ENCODE results near the gene LCORL.
"Not testable (repeated sequence)": the region's sequence is repeated elsewhere in the genome, so short reads cannot be mapped to it uniquely, and the experiment has no call there.

The LCORL gene

DNA sequence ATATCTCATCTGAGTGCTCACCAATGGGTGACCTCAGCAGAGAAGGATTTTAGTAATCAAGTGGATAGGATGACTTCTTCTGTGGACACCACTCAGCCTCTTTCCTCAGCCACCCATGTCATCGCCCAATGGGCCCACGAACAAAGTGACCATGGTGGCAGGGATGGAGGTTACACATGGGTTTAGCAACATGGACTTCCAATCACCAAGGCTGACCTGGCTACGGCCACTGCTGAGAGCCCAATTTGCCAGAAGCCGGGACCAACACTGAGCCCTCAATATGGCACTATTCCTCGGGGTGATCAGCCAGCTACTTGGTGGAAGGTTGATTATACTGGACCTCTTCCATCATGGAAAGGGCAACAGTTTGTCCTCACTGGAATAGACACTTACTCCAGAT lies 97.4 kb downstream of the LCORL start:
- FAIRE-seq: no peak

DNA sequence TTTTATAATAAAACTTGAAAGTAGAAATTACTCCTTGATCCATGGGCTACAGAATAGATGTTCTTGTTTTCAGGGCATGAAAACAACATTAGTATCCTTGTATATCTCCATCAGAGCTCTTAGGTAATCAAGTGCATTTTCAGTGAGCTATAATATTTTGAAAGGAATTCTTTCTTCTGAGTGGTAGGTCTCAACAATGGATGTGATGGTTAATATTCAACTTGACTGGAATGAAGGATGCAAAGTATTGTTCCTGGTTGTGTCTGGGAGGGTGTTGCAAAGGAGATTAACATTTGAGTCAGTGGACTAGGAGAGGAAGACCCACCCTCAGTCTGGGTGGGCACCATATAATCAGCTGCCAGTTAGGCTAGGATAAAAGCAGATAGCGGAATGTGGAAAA lies 100.1 kb downstream of the LCORL start:
- FAIRE-seq: no peak

DNA sequence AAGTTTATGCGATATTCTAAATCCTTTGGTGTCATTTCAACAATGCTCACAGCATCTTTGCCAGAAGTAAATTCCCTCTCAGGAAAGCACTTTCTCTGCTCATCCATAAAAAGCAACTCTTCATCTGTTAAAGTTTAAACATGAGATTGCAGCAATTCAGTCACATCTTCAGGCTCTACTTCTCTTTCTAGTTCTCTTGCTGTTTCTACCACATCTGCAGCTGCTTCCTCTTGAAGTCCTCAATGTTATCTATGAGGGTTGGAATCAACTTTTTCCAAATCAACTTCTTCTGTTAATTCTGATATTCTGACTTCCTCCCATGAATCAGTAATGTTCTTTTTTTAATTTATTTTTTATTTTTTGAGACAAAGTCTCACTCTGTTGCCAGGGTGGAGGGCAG lies 100.9 kb downstream of the LCORL start:
- no peak for FAIRE-seq

- no peak for FAIRE-seq
Observed at GRCh38 chr4:17915439-17915838, 106.1 kb downstream of the LCORL start.

DNA sequence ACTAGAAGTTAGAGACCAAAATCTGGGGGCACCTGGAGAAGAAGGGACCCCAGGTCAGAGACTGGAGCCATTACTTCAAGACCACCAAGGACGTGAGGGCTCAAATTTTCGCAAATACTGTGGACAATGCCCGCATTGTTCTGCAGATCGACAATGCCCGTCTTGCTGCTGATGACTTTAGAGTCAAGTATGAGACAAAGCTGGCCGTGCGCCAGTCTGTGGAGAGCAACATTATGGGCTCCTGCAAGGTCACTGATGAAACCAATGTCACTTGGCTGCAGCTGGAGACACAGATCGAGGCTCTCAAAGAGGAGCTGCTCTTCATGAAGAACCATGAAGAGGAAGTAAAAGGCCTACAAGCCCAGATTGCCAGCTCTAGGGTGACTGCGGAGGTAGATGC lies 109.5 kb downstream of the LCORL start:
- no peak for FAIRE-seq

GRCh38 chr4:17911608-17912007 lies 109.9 kb downstream of the LCORL start:
- no peak for FAIRE-seq

DNA sequence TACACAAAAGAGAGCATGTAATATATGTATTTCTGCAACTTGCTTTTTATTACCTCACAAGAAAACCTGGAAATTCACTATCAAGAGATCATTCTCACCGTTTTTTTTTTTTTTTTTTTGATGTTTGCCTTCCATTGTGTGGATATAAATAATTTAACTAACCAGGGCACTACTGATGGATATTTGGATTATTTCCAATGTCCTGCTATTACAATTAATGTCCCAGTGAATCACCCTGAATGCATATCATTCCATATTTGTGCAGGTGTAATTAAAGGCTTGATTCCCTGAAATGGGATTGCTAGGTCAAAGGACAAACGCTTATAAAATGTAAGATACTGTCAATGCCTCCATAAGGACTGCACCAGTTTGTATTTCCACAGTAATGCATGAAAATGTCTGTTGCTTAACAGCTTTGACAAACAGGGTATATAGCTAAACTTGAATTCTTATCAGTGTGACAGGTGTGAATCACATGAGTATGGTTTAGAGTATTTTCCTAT lies 123.0 kb downstream of the LCORL start:
- FAIRE-seq: no peak

- FAIRE-seq: no peak
Observed at GRCh38 chr4:17895481-17895880, 126.1 kb downstream of the LCORL start.

DNA sequence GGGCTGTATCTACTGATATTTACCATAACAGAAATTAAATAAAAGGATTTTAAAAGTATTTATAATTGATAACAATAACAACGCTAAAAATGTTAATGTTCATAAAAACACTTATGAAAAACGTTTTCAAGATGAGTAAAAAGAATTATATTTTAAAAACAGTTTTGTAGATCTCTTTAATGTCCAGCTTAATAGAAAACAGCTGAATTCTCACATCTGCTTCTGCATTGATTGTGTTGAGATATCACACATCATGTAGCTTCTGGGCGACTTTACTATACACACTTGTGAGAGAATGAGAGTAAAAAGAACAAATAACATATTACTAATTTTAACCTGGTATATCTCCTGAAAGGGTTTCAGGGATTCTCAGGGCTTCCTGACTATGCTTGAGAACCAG lies 127.1 kb downstream of the LCORL start:
- FAIRE-seq: peak; percentile 93

DNA sequence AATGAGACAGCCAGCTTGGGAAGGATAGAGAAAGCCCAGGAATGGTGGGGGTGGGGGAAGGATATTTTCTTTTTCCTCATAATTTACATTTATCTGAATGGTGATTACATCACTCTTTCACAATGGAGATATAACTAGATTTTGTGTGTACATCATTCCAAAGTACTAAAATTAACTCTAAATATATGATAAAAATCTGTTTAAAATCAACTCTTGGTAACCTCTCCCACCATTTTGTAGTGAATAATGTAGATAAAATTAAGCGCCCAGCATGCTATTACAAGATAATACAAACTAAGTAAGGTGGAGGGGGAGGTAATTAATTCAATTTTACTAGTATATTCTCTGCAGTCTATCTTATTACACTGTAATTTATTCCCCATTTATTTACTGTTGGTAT lies 131.9 kb downstream of the LCORL start:
- FAIRE-seq: no peak

DNA sequence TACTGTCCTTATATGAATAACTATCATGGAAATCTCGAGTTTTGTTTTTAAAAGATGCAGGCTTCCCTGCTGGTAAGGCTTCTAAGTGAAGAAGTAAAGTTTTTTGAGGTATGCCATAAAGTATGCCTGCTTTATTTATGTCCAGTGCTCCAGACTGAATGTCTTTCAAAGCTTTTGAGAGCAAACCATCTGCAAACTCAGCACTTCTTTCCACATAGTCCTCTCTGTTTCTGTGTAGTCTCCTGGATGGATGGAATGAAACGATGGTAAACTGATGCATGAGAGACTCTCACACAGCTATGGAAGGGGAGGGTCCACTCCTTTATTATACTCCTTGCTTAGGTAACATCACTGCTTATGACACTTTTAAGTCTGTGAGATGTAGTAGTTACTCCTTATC lies 137.0 kb downstream of the LCORL start:
- FAIRE-seq: no peak

GRCh38 chr4:17884063-17884462 lies 137.5 kb downstream of the LCORL start:
- no peak for FAIRE-seq

DNA sequence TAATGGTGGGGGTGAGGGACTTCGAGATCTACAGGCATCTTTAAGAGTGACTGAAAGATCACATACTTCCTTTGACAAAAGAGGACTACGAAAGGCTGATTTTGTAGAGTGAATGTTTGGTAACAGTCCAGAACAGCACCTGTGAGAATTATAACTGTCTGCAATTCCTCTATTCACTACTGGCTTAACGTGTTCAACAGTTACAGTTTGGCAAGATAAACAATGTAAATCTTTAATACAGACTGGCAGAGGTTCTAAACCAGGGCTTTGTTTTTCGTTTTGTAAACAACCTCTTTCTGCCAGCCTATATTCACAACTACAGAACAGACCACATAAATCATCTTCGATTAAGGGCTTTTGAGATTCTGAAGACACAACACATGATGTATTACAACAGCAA lies 143.9 kb downstream of the LCORL start:
- no peak for FAIRE-seq

DNA sequence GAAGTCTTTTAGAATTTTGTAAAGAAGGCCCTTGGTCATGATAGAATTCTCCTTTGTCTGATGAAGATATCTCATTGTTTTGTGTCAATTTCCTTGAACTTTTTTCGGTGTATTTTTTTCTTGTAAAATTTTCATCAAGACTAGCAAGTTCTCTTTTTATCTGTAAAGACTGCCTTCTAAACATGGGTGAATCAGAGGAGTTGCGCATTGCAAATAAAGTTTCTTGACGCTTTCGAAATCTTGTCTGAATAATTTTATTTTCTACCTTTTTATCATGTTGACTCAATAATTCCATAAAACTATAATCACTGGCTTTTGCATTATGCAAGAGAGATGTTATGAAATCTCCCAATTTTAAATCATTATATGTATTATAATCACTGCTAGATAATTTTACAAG lies 144.6 kb downstream of the LCORL start:
- FAIRE-seq: no peak

DNA sequence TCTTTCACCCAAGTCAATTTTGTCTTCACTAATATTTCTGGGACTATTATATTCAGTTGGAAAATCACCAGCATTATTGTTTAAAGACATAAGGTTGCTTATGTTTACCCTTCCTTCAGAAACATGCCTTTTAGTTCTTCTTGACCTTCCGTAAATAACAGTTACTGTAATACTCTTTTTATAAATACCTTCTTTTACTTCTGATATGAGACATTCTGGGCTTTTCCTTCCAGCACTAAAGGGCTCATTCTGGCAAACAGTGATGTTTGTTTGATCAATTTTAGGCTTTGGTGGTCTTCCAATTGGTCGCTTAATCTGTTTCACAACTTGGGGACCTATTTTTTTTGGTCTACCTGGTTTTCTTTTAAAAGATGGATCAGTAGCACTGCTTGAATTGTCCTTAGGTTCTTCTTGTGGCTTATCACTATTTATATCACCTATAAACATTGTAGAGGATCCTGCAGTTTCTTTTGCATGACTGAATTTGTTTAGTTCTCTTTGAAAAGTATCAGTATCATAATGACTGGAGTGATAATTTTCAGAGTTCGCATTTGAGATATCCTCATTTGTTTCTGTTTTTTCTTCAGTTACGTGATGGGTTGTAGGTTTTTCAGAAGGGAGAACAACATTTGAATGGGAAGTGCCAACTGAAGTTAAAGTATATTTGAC lies 146.0 kb downstream of the LCORL start:
- FAIRE-seq: no peak

GRCh38 chr4:17869327-17869726 lies 152.2 kb downstream of the LCORL start:
- FAIRE-seq: no peak

DNA sequence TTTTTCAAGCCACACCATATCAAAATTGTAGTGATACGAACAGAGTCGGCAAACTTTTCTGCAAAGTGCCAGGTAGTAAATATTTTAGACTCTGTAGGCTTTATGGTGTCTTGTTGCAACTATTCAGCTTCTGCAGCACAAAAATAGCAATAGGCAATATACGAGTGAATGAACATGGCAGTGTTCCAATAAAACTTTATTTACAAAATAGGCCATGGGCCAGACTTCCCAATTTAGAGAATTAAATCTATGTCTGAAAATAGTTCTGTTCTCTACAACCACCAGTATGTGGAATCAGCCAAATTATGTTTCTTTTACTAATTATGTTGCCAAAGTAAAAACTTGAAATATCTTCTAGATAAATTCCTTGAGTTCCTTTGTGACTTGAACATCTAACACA lies 154.3 kb downstream of the LCORL start:
- FAIRE-seq: no peak

DNA sequence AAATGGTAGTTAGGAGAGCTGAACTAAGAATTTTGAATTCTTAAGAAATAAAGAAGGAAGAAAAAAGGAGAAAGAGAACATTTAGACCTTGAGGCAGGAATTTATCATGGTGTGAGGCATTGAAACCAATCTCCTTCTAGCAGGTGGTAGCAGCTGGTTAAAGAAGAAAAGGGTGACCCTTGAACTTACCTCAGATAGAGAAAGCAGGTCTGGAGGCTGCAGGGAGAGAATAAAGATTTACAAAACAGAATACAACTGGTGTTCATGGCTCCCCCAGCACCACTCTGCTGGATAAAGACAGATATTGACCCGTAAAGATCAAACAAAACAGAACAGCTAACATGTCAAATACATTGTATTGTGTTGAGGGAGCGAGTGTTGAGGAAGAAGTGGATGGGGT lies 154.7 kb downstream of the LCORL start:
- FAIRE-seq: no peak

DNA sequence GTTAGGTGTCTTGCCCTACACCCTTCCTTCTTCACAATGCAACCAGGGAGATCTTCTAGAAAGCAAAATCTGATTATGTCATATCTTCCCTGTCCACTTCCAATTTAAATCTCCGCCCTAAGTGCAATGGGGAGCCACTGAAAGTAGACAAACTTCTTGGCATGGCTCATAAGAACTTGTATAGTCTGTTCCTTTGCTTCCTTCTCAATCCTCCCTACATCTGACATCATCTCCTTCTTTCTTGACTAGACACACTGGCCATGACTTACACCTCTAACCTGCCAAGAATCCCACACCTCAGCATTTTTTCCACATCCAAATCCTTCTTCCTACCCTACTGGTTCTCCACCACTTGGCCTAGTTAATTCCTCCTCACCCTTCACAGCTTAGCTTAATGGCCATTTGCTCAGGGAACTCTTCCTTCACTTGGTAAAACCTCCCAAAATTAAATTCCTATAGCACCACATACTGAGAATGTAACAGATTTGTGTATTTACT lies 155.6 kb downstream of the LCORL start:
- FAIRE-seq: no peak

DNA sequence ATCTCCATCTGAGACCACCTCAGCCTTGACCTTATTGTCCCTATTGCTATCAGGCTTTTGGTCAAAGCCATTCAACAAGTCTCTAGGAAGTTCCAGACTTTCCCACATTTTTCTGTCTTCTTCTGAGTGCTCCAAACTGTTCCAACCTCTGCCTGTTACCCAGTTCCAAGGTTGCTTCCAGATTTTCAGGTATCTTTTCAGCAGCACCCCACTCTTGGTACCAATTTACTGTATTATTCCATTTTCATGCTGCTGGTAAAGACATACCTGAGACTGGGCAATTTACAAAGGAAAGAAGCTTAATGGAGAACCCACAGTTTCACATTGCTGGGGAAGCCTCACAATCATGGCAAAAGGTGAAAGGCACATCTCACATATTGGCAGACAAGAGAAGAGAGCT lies 159.6 kb downstream of the LCORL start:
- FAIRE-seq: not testable (repeated sequence)

GRCh38 chr4:17859793-17860406 lies 161.7 kb downstream of the LCORL start:
- no peak for FAIRE-seq

GRCh38 chr4:17854036-17854435 lies 167.5 kb downstream of the LCORL start:
- no peak for FAIRE-seq

DNA sequence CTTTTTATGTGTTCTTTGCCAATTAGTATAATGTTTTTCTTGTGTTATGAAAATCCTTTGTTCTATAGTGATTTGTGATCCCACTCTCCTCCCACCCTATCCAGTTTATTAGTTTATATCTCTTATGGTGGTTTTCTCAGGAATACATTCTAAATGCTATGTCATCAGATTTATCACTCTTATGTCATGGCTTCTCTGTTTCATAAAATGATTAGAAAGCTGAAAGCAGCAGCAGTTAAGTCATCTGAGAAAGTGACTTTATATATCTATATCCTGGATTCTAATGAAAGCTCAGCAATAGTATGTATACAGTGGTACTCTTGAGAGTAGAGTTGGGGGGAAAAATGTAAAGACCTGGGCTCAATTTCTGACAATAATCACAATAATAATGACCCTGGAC lies 169.6 kb downstream of the LCORL start:
- FAIRE-seq: no peak

- FAIRE-seq: not testable (repeated sequence)
Observed at GRCh38 chr4:17850295-17850694, 171.3 kb downstream of the LCORL start.

- FAIRE-seq: no peak
Observed at GRCh38 chr4:17846266-17846665, 175.3 kb downstream of the LCORL start.

All from endometrium (tissue), 2 donors.